SK-N-SH (cell line): Measurements from ENCODE around the gene LINGO4. TPM values are rescaled to one million over a fixed set of nuclear protein-coding genes. Genes with fewer than 3 reads are reported as not detected.

Experiments
- CTCF ChIA-PET: fragments of 300-600, 350-600 bp; formaldehyde crosslinking; extraction: SDS; loops from one replicate; lab custom pipeline; 2021; lab: Yijun Ruan, JAX
- POLR2A ChIA-PET: fragments of 350-600 bp; sonication (Branson Sonifier 250); formaldehyde crosslinking; extraction: SDS; loops from one replicate; lab custom pipeline; 2020; ENCODE audit warnings: antibody characterized with exemption, inconsistent platforms; lab: Yijun Ruan, JAX
- DNase-seq: peaks from one replicate; pipeline ENCODE4 v3.0.0; 2012
- H2AFZ ChIP-seq: fragments of 200-600 bp; sonication (generic); 2 replicates; pipeline ENCODE4 v1.8.1; 2016; ENCODE audit warnings: antibody characterized with exemption, mild to moderate bottlenecking, low read depth
- H3F3A ChIP-seq: fragments of 200-600 bp; sonication (generic); replicated peaks from 2 replicates; pipeline ENCODE3; 2016; ENCODE audit warnings: antibody characterized with exemption, mild to moderate bottlenecking; ENCODE audit not compliant: insufficient read depth
- H3K27ac ChIP-seq, 2 experiments: fragments of 200-500 bp in 1 of 2; fragments of 200-600 bp in 1 of 2; sonication (Bioruptor generic) in 1 of 2; sonication (generic), shearing (Covaris generic) in 1 of 2; 2 replicates each; pipeline versions ENCODE4 v1.5.1 to v1.6.1; 2014 to 2016; ENCODE audit warnings: low read depth in 2 of 2, inconsistent platforms in 1 of 2, low read length in 1 of 2, mild to moderate bottlenecking in 1 of 2, mixed read lengths in 1 of 2
- H3K27me3 ChIP-seq: fragments of 200-600 bp; sonication (generic), shearing (Covaris generic); 2 replicates; pipeline ENCODE4 v1.6.1; 2016; ENCODE audit warnings: mixed run types; ENCODE audit not compliant: insufficient read depth
- H3K36me3 ChIP-seq, 2 experiments: fragments of 200-500 bp in 1 of 2; fragments of 200-600 bp in 1 of 2; sonication (Bioruptor generic) in 1 of 2; sonication (generic) in 1 of 2; replicated peaks in 1 of 2; 2 replicates each; pipeline versions ENCODE3 to v1.5.1; 2014 to 2016; ENCODE audit warnings: low read length in 1 of 2, mild to moderate bottlenecking in 1 of 2; ENCODE audit not compliant: insufficient read depth in 2 of 2, control insufficient read depth in 1 of 2
- H3K4me1 ChIP-seq, 2 experiments: fragments of 200-500 bp in 1 of 2; fragments of 200-600 bp in 1 of 2; sonication (Bioruptor generic) in 1 of 2; sonication (generic), shearing (Covaris generic) in 1 of 2; 2 replicates each; pipeline versions ENCODE4 v1.5.1 to v1.6.1; 2014 to 2016; ENCODE audit warnings: low read depth in 1 of 2, low read length in 1 of 2, mixed run types in 1 of 2; ENCODE audit not compliant: insufficient read depth in 2 of 2, control insufficient read depth in 1 of 2
- H3K4me2 ChIP-seq: fragments of 200-600 bp; sonication (generic), shearing (Covaris generic); 2 replicates; pipeline ENCODE4 v1.6.1; 2017; ENCODE audit warnings: mixed run types
- H3K4me3 ChIP-seq, 2 experiments: fragments of 200-500 bp in 1 of 2; fragments of 200-600 bp in 1 of 2; sonication (Bioruptor generic) in 1 of 2; sonication (generic), shearing (Covaris generic) in 1 of 2; 2 replicates each; pipeline versions ENCODE4 v1.5.1 to v1.8.1; 2014 to 2016; ENCODE audit warnings: low read depth in 2 of 2, inconsistent platforms in 1 of 2, low read length in 1 of 2, mild to moderate bottlenecking in 1 of 2, mixed read lengths in 1 of 2, moderate library complexity in 1 of 2
- H3K79me2 ChIP-seq: fragments of 200-600 bp; sonication (generic); 2 replicates; pipeline ENCODE4 v1.8.1; 2017; ENCODE audit warnings: mild to moderate bottlenecking; ENCODE audit not compliant: insufficient read depth
- H3K9ac ChIP-seq: fragments of 200-600 bp; sonication (generic); 2 replicates; pipeline ENCODE4 v1.6.1; 2017; ENCODE audit warnings: mixed run types
- H3K9me2 ChIP-seq: fragments of 200-600 bp; sonication (generic); 2 replicates; pipeline ENCODE4 v1.6.1; 2017; ENCODE audit warnings: mixed run types
- H3K9me3 ChIP-seq: fragments of 200-600 bp; sonication (generic); 2 replicates; pipeline ENCODE4 v1.6.1; 2017; ENCODE audit warnings: mixed run types, mild to moderate bottlenecking, moderate library complexity
- H4K20me1 ChIP-seq: fragments of 200-600 bp; sonication (generic); 2 replicates; pipeline ENCODE4 v1.6.1; 2017; ENCODE audit warnings: mild to moderate bottlenecking, mixed run types; ENCODE audit not compliant: insufficient read depth
- CHD2 ChIP-seq: fragments of 150-350 bp; IDR thresholded peaks from 2 replicates; pipeline ENCODE4 v1.6.1; 2018; ENCODE audit warnings: low read length; ENCODE audit not compliant: partially characterized antibody
- ELF1 ChIP-seq: IDR thresholded peaks from 2 replicates; pipeline ENCODE4 v1.4.0; 2012
- EP300 ChIP-seq, 2 experiments: IDR thresholded peaks; 2 replicates each; pipeline versions ENCODE4 v1.4.0 to v1.6.1; 2012; ENCODE audit warnings: borderline replicate concordance in 1 of 2, low read depth in 1 of 2, low read length in 1 of 2
- EZH2phosphoT487 ChIP-seq: fragments of 200-600 bp; sonication (generic); IDR thresholded peaks from 2 replicates; pipeline ENCODE4 v1.6.1; 2017; ENCODE audit warnings: low read depth, mixed run types, mild to moderate bottlenecking, antibody characterized with exemption, moderate library complexity, borderline replicate concordance
- FOXJ3 ChIP-seq: sonication (generic); formaldehyde crosslinking; IDR thresholded peaks from 2 replicates; pipeline ENCODE4 v1.5.1; 2020; ENCODE audit warnings: mild to moderate bottlenecking, missing genetic modification reagents
- GABPA ChIP-seq: IDR thresholded peaks from 2 replicates; pipeline ENCODE4 v1.4.0; 2012; ENCODE audit warnings: low read depth, mild to moderate bottlenecking
- GATA2 ChIP-seq: sonication (generic); formaldehyde crosslinking; IDR thresholded peaks from 2 replicates; pipeline ENCODE4 v1.5.0; 2020; ENCODE audit warnings: mild to moderate bottlenecking, missing genetic modification reagents
- MEF2A ChIP-seq: IDR thresholded peaks from 2 replicates; pipeline ENCODE4 v1.4.0; 2012; ENCODE audit warnings: low read depth, borderline replicate concordance
- NFIC ChIP-seq: IDR thresholded peaks from 2 replicates; pipeline ENCODE4 v1.4.0; 2012; ENCODE audit warnings: borderline replicate concordance
- POLR2AphosphoS5 ChIP-seq: IDR thresholded peaks from 2 replicates; pipeline ENCODE4 v1.6.1; 2012; ENCODE audit warnings: low read depth, low read length
- RAD21 ChIP-seq: IDR thresholded peaks from 2 replicates; pipeline ENCODE4 v1.6.1; 2012; ENCODE audit warnings: mild to moderate bottlenecking, low read length
- RCOR1 ChIP-seq: fragments of 150-350 bp; IDR thresholded peaks from 2 replicates; pipeline ENCODE4 v1.6.1; 2017; ENCODE audit warnings: antibody characterized with exemption, low read length
- RFX5 ChIP-seq: IDR thresholded peaks from 2 replicates; pipeline ENCODE4 v1.6.1; 2012; ENCODE audit warnings: mild to moderate bottlenecking, improper control_type of control experiment, low read length
- RXRA ChIP-seq: IDR thresholded peaks from 2 replicates; pipeline ENCODE4 v1.4.0; 2012; ENCODE audit warnings: low read depth, mild to moderate bottlenecking, borderline replicate concordance
- TAF1 ChIP-seq: IDR thresholded peaks from 2 replicates; pipeline ENCODE4 v1.6.1; 2012; ENCODE audit warnings: low read depth, mild to moderate bottlenecking, low read length, moderate library complexity, borderline replicate concordance
- TCF12 ChIP-seq: IDR thresholded peaks from 2 replicates; pipeline ENCODE4 v1.4.0; 2012
- whole genome bisulfite sequencing: methylation state at CpG from one replicate; pipeline ENCODE4 v1.1.6; 2017; ENCODE audit warnings: low lambda C conversion rate; 5-methylcytosine and 5-hydroxymethylcytosine counted together
- polyA plus RNA-seq, 3 experiments: library from polyadenylated mRNA; depleted of rRNA; stranded (reverse); fragments of >200 nt; gene quantifications; 2 replicates each; pipeline ENCODE4 v1.2.3, GENCODE V29; 2012
- TF ChIP-seq, protein P1 (sequence below): IDR thresholded peaks from 2 replicates; pipeline ENCODE4; 2012

LINGO4 gene
- polyA plus RNA-seq, 1 of the 3 experiments (the other 2 are of a cell fraction): not detected

DNA sequence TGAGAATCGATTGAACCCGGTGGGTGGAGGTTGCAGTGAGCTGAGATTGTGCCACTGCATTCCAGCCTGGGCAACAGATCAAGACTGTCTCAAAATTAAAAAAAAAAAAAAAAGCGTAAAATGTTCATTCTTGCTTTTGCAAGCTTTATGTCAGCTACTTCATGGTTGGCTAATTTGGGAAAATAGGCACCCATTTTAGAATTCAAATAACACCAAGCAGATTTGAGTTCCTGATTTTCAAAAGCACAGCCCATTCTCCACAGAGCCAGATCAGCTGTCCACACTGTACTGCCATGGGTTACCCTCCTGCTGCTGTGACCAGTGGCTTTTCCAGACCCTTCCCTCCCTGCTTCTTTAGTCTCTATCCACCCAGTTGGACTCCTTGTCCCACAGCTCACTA, 43.9 kb upstream of the LINGO4 start:
- Histone ChIP-seq H3K9me2 (no peaks in the 10 kb centered on the region), H2AFZ (no peak overlapping the region), H3K79me2 (no peaks in the 10 kb centered on the region), H3K4me3 (no peak overlapping the region), H3K9me3 (no peaks in the 10 kb centered on the region), H3K36me3 (no peaks in the 10 kb centered on the region), H3K9ac (no peak overlapping the region), H3K27me3 (peaks cover 5% of the 10 kb centered on the region; the same call in 1 of the 2 replicates), H3K4me2 (no peak overlapping the region), H3K4me1 (peaks cover 0 to 40% of the 10 kb centered on the region in 2 experiments; a peak in 1 of 4 replicates), H3F3A (no peaks in the 10 kb centered on the region), H3K27ac (no peak overlapping the region), H4K20me1 (no peaks in the 10 kb centered on the region)
- CTCF ChIA-PET: interaction anchor here (0.9 to 6.8 kb wide), 7 partner anchors 9 to 153 kb away, joined by 3 to 50 read pairs (median 4); partner anchors contain the start of gene CELF3
- WGBS: 44% methylated on average over 3 of the region's 3 CpGs
- TF ChIP-seq GATA2 (CRISPR knock-in tag): no peak
- no peak for TF ChIP-seq GABPA
- TF ChIP-seq RAD21: no peak
- TF ChIP-seq MEF2A: no peak
- no peak for TF ChIP-seq TAF1
- no peak for TF ChIP-seq NFIC
- TF ChIP-seq TCF12: no peak
- TF ChIP-seq, protein P1, sequence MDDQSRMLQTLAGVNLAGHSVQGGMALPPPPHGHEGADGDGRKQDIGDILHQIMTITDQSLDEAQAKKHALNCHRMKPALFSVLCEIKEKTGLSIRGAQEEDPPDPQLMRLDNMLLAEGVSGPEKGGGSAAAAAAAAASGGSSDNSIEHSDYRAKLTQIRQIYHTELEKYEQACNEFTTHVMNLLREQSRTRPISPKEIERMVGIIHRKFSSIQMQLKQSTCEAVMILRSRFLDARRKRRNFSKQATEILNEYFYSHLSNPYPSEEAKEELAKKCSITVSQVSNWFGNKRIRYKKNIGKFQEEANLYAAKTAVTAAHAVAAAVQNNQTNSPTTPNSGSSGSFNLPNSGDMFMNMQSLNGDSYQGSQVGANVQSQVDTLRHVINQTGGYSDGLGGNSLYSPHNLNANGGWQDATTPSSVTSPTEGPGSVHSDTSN: no peak
- TF ChIP-seq RXRA: no peak
- no peak for TF ChIP-seq ELF1
- no peak for TF ChIP-seq RCOR1
- POLR2A ChIA-PET: interaction anchor here (1.4 kb wide), 1 partner anchor 61 kb away, joined by 7 read pairs; the partner anchor contains the start of gene THEM4
- no peak for DNase-seq

DNA sequence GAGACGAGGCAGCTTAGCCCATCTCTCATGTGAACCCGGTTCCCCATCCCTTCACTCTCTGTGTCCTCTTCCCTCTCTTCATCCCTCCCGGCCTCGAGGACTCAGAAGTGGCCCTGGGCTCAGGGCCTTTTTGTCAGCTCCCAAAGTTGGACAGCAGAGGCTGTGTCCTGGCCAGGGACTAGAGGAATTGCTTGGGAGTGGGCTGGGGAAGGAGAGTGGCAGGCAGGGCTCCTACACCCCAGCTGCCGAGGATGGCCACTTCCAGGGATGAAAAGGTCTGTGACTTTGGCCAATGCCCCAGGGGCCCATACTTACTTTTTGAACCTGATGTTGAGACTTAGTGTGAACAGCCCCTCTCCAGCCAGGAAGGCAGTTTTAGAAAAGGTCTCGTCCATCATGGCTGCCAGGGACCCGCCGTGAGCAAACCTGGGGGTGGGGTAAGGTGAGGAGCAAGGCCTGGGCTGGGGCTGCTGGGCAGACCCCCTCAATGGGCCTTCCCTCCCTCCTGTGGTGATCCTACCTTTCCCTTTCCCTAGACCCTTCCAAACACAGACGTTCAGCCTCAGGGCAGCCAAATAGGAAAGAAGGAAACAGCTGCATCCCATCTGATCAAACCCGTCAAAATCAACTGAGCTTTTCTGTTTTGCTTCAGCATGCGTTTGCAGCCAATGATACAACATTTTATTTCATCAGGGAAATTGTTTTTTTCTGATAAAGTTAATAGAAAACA, 42.8 kb upstream of the LINGO4 start:
- no peak overlapping the region for H3K9ac ChIP-seq
- ChIA-PET POLR2A (interaction anchor here (0.6 to 1.4 kb wide), 2 partner anchors 18 to 62 kb away, joined by 5 to 7 read pairs; partner anchors contain the start of gene THEM4), CTCF (interaction anchor here (0.7 to 6.8 kb wide), 11 partner anchors 10 to 252 kb away, joined by 3 to 50 read pairs (median 3); partner anchors contain the start of gene CELF3)
- H3K4me2 ChIP-seq: no peak overlapping the region
- H3K79me2 ChIP-seq: no peaks in the 10 kb centered on the region
- H2AFZ ChIP-seq: no peak overlapping the region
- no peaks in the 10 kb centered on the region for H3K9me3 ChIP-seq
- no peaks in the 10 kb centered on the region for H3K36me3 ChIP-seq
- DNase-seq: peak; percentile 84
- peaks cover 5% of the 10 kb centered on the region; the same call in 1 of the 2 replicates for H3K27me3 ChIP-seq
- H3K27ac ChIP-seq: peak overlapping the region in 1 of 2 experiments; percentile 44; a peak in 2 of 4 replicates
- H3F3A ChIP-seq: no peaks in the 10 kb centered on the region
- TF ChIP-seq RXRA: no peak
- TF ChIP-seq RFX5: no peak
- TF ChIP-seq EP300 (IDR thresholded peaks at IDR 0.05; ENCODE audit: borderline replicate concordance in 1 of 2, low read depth in 1 of 2, low read length in 1 of 2): peak in 1 of 2 experiments; percentile 45; a peak in 2 of 4 replicates
- peak; percentile 52 for TF ChIP-seq GATA2 (CRISPR knock-in tag)
- no peak for TF ChIP-seq MEF2A
- no peak for TF ChIP-seq ELF1
- TF ChIP-seq EZH2phosphoT487: no peak
- peak; percentile 64; the same call in 1 of the 2 replicates for TF ChIP-seq RCOR1
- TF ChIP-seq TCF12: 0 out of 2 replicates have a peak, but pooled peaks have one; percentile 15
- TF ChIP-seq CHD2: no peak
- no peak for TF ChIP-seq POLR2AphosphoS5
- TF ChIP-seq FOXJ3 (CRISPR knock-in tag): peak; percentile 67; the same call in 1 of the 2 replicates
- H3K4me1 ChIP-seq: peaks cover 0 to 40% of the 10 kb centered on the region in 2 experiments; a peak in 1 of 4 replicates
- no peak overlapping the region for H3K4me3 ChIP-seq
- WGBS: 42% methylated on average over 11 of the region's 11 CpGs
- no peaks in the 10 kb centered on the region for H4K20me1 ChIP-seq
- no peaks in the 10 kb centered on the region for H3K9me2 ChIP-seq
